ENCODE data around the gene NBR1. TPM values are rescaled to one million over a fixed set of nuclear protein-coding genes. Genes with fewer than 3 reads are reported as not detected.
A peak's percentile ranks its signal among the peaks of the same experiment; 100 is the strongest.

Gene NBR1
- total and polyA plus RNA-seq, 2 of the 4 experiments (the other 2 are of a cell fraction) = 52.4 to 132 TPM

DNA sequence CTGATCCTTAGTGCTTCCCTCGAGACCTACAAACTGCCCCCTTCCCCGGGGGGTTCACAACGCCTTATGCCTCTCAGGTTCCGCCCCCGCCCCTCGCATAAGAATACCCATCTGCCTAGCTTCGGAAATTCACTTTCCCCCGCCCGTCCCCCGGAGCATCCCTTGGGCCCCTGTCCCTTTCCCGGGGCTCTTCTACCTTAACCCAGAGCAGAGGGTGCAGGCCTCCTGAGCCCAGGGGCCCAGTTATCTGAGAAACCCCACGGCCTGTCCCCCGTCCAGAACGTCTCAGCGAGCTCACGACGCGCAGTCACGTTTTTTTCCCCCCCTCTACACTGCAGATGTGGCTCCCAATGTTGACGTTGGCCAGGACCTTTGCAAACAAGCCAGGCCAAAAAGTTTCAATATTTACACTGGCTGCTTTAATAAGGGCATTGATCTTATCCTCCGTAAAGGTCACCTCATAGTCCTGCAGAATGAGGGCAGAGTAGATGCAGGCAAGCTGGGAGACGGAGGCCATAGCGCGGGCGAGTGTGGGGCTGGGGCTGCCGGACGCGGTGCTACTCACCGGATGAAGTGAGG is 1.4 kb upstream of the NBR1 start:
- Histone ChIP-seq H3K4me3 (ENCODE audit: insufficient read depth, low read depth, low read length) (peak overlapping the region; percentile 75), H2AK9ac (replicated peaks; ENCODE audit: low read depth, low read length, poor library complexity) (peak overlapping the region; percentile 89), H3K4me1 (ENCODE audit: control insufficient read depth, insufficient read depth, low read length) (no peaks in the 10 kb centered on the region), H3K14ac (replicated peaks; ENCODE audit: low read depth, low read length) (peak overlapping the region; percentile 42; the same call in 1 of the 2 replicates), H2BK15ac (ENCODE audit: low read depth, low read length) (no peak overlapping the region; the same call in 2 of the 3 replicates), H2AFZ (replicated peaks; ENCODE audit: low read length, poor library complexity) (peak overlapping the region; percentile 92), H3K23ac (ENCODE audit: low read depth, low read length) (peak overlapping the region; percentile 53), H4K5ac (ENCODE audit: low read depth, low read length) (peak overlapping the region; percentile 59), H2BK5ac (ENCODE audit: low read depth, low read length, poor library complexity, severe bottlenecking) (peak overlapping the region; percentile 42), H2AK5ac (ENCODE audit: low read depth, low read length) (no peak overlapping the region), H3K27ac (ENCODE audit: insufficient read depth, low read length) (peak overlapping the region; percentile 47), H3K9ac (ENCODE audit: low read depth, low read length) (peak overlapping the region; percentile 64), H3K4me2 (ENCODE audit: low read depth, low read length) (peak overlapping the region; percentile 87), H4K8ac (ENCODE audit: low read depth in 2 of 2, low read length in 2 of 2) (peak overlapping the region; percentile 25 to 28; a peak in 2 of 4 replicates), H3K9me1 (ENCODE audit: insufficient read depth, low read length) (no peaks in the 10 kb centered on the region), H3K27me3 (ENCODE audit: control insufficient read depth, insufficient read depth, low read length) (no peaks in the 10 kb centered on the region), H3K9me3 (ENCODE audit: control insufficient read depth, insufficient read depth, low read length) (no peaks in the 10 kb centered on the region), H3K18ac (ENCODE audit: low read depth, low read length) (peak overlapping the region; percentile 17; the same call in 1 of the 2 replicates), H2BK120ac (ENCODE audit: low read depth, low read length) (no peak overlapping the region), H4K20me1 (ENCODE audit: insufficient read depth, low read length) (peaks cover 3% of the 10 kb centered on the region; the same call in 1 of the 2 replicates), H2BK20ac (ENCODE audit: low read depth, low read length) (no peak overlapping the region), H4K91ac (ENCODE audit: insufficient read depth, low read depth, low read length) (no peak overlapping the region), H3K4ac (ENCODE audit: low read depth, low read length) (peak overlapping the region; percentile 62; the same call in 1 of the 2 replicates), H3K56ac (ENCODE audit: extremely low read depth, insufficient read depth, low read length) (0 out of 2 replicates have a peak overlapping the region, but pooled peaks have one; percentile 34), H3K36me3 (ENCODE audit: control insufficient read depth, insufficient read depth, low read length) (no peaks in the 10 kb centered on the region), H3K79me1 (ENCODE audit: low read depth in 1 of 2, low read length in 2 of 2) (peaks cover 0 to 40% of the 10 kb centered on the region in 2 experiments; a peak in 2 of 4 replicates)
- ATAC-seq (ENCODE audit: low read depth) (peak; percentile 28), DNase-seq (peak; percentile 26)
- POLR2A ChIA-PET (ENCODE audit: unreplicated experiment) = interaction anchor here (0.6 to 1.4 kb wide), 3 partner anchors 163 to 219 kb away, joined by 3 to 4 read pairs (median 3); no protein-coding TSS in a partner anchor
- 1% methylated on average over 12 of the region's 29 CpGs; no CpG with 5 or more reads in 1 of the 2 experiments for WGBS, 2 experiments (ENCODE audit: extremely low coverage in 2 of 2, insufficient read length in 1 of 2)
- TF ChIP-seq FOS (IDR thresholded peaks at IDR 0.05; ENCODE audit: low read depth, low read length) = no peak
- peak; percentile 91 for TF ChIP-seq BHLHE40 (IDR thresholded peaks at IDR 0.05; ENCODE audit: low read depth, low read length)
- TF ChIP-seq MXI1 (IDR thresholded peaks at IDR 0.05; ENCODE audit: borderline replicate concordance, low read depth, low read length) = 0 out of 2 replicates have a peak, but pooled peaks have one; percentile 43
- TF ChIP-seq, protein P1, sequence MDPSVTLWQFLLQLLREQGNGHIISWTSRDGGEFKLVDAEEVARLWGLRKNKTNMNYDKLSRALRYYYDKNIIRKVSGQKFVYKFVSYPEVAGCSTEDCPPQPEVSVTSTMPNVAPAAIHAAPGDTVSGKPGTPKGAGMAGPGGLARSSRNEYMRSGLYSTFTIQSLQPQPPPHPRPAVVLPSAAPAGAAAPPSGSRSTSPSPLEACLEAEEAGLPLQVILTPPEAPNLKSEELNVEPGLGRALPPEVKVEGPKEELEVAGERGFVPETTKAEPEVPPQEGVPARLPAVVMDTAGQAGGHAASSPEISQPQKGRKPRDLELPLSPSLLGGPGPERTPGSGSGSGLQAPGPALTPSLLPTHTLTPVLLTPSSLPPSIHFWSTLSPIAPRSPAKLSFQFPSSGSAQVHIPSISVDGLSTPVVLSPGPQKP (IDR thresholded peaks at IDR 0.05; ENCODE audit: borderline replicate concordance, low read depth, low read length) = no peak
- no peak for TF ChIP-seq RAD21 (IDR thresholded peaks at IDR 0.05; ENCODE audit: low read length)
- no peak for TF ChIP-seq MAZ (IDR thresholded peaks at IDR 0.05; ENCODE audit: borderline replicate concordance, low read depth, low read length)
- no peak for TF ChIP-seq SMC3 (IDR thresholded peaks at IDR 0.05; ENCODE audit: low read depth, low read length)
- TF ChIP-seq NFE2L2 (IDR thresholded peaks at IDR 0.05; ENCODE audit: low read depth, low read length) = no peak
- BruUV-seq (replicated peaks) = no TSS peak
- dilution Hi-C loops (cut with HindIII; ENCODE audit: low sequenced_read_pairs, unreplicated experiment) (no loop called here), intact Hi-C loops (cut with micrococcal nuclease) (loop anchor here (5.0 kb wide), 1 partner anchor 42 kb away; the partner anchor contains the start of gene BRCA1), in situ Hi-C loops (cut with MboI; ENCODE audit: low sequenced_read_pairs) (loop anchor here (5.0 kb wide), 1 partner anchor 142 kb away; the partner anchor contains the start of gene RND2)
- CTCF ChIA-PET = interaction anchor here (0.9 kb wide), 1 partner anchor 145 kb away, joined by 4 read pairs; no protein-coding TSS in a partner anchor
